ENCODE results near the gene TMEM184C.

The TMEM184C gene

GRCh38 chr4:147616849-147617172 is 386 bp upstream of the TMEM184C start:
- peak overlapping the region; percentile 86 for H3K4me3 ChIP-seq (replicated peaks; ENCODE audit: low read depth, low read length)
- DNase-seq (ENCODE audit: low read depth): no peak
- TF ChIP-seq CTCF (IDR thresholded peaks at IDR 0.05; ENCODE audit: low read length, missing control alignments): no peak

- peak overlapping the region; percentile 86 for H3K4me3 ChIP-seq (replicated peaks; ENCODE audit: low read depth, low read length)
- no peak for TF ChIP-seq CTCF (IDR thresholded peaks at IDR 0.05; ENCODE audit: low read length, missing control alignments)
- DNase-seq (ENCODE audit: low read depth): no peak
Observed at GRCh38 chr4:147617841-147618691, 869 bp downstream of the TMEM184C start.

GRCh38 chr4:147620315-147620714 is 3.1 kb downstream of the TMEM184C start:
- no peak overlapping the region for H3K4me3 ChIP-seq (replicated peaks; ENCODE audit: low read depth, low read length)
- no peak for DNase-seq (ENCODE audit: low read depth)
- TF ChIP-seq CTCF (IDR thresholded peaks at IDR 0.05; ENCODE audit: low read length, missing control alignments): no peak

- TF ChIP-seq CTCF (IDR thresholded peaks at IDR 0.05; ENCODE audit: low read length, missing control alignments): no peak
- H3K4me3 ChIP-seq (replicated peaks; ENCODE audit: low read depth, low read length): no peak overlapping the region
- DNase-seq (ENCODE audit: low read depth): no peak
Observed at GRCh38 chr4:147625733-147626132, 8.5 kb downstream of the TMEM184C start.

- no peak for DNase-seq (ENCODE audit: low read depth)
- H3K4me3 ChIP-seq (replicated peaks; ENCODE audit: low read depth, low read length): no peak overlapping the region
- TF ChIP-seq CTCF (IDR thresholded peaks at IDR 0.05; ENCODE audit: low read length, missing control alignments): no peak
Observed at GRCh38 chr4:147626903-147627302, 9.7 kb downstream of the TMEM184C start.

- no peak for DNase-seq (ENCODE audit: low read depth)
- no peak for TF ChIP-seq CTCF (IDR thresholded peaks at IDR 0.05; ENCODE audit: low read length, missing control alignments)
- no peak overlapping the region for H3K4me3 ChIP-seq (replicated peaks; ENCODE audit: low read depth, low read length)
Observed at GRCh38 chr4:147628415-147628814, 11.2 kb downstream of the TMEM184C start.
